Measurements from ENCODE around the gene AGAP1. TPM values are rescaled to one million over a fixed set of nuclear protein-coding genes. Genes with fewer than 3 reads are reported as not detected.

Gene AGAP1
- total RNA-seq, 6 experiments from 2014 or later: 8.1 to 11.2 (median 9.8) TPM

- intact Hi-C loops (cut with DNase I): no loop called here
- DNase-seq: no peak
These were observed 184.1 kb downstream of the AGAP1 start for GRCh38 chr2:235677937-235678336.

GRCh38 chr2:235678712-235679111, 184.9 kb downstream of the AGAP1 start:
- TF ChIP-seq POLR2A (IDR thresholded peaks at IDR 0.05) (no peak), CTCF (IDR thresholded peaks at IDR 0.05) (no peak)
- intact Hi-C loops (cut with DNase I): no loop called here
- H3K27me3 ChIP-seq: no peaks in the 10 kb centered on the region
- no peak overlapping the region for H3K27ac ChIP-seq
- peaks cover 0 to 6% (median 0%) of the 10 kb centered on the region in 4 donors for H3K4me1 ChIP-seq
- H3K9me3 ChIP-seq: no peaks in the 10 kb centered on the region
- no peak for DNase-seq
- no peak overlapping the region for H3K4me3 ChIP-seq
- 91% methylated on average over 7 of the region's 10 CpGs for WGBS (ENCODE audit: insufficient coverage, low coverage, low lambda C conversion rate, missing lambda C conversion rate)
- H3K36me3 ChIP-seq: no peaks in the 10 kb centered on the region
- ATAC-seq: no peak

More at GRCh38 chr2:235677937-235678336, 184.1 kb downstream of the AGAP1 start:
- no peaks in the 10 kb centered on the region for H3K27me3 ChIP-seq
- ATAC-seq: no peak
- no peaks in the 10 kb centered on the region for H3K36me3 ChIP-seq
- H3K4me1 ChIP-seq: peaks cover 0 to 6% (median 0%) of the 10 kb centered on the region in 4 donors
- no peaks in the 10 kb centered on the region for H3K9me3 ChIP-seq
- no peak overlapping the region for H3K27ac ChIP-seq
- TF ChIP-seq POLR2A (IDR thresholded peaks at IDR 0.05): no peak
- WGBS (ENCODE audit: insufficient coverage, low coverage, low lambda C conversion rate, missing lambda C conversion rate): 88% methylated on average over 8 of the region's 11 CpGs
- H3K4me3 ChIP-seq: no peak overlapping the region

- H3K9me3 ChIP-seq: no peaks in the 10 kb centered on the region
- intact Hi-C loops (cut with DNase I): no loop called here
- no peaks in the 10 kb centered on the region for H3K36me3 ChIP-seq
- H3K27me3 ChIP-seq: no peaks in the 10 kb centered on the region
- TF ChIP-seq CTCF (IDR thresholded peaks at IDR 0.05) (no peak), POLR2A (IDR thresholded peaks at IDR 0.05) (no peak)
- H3K4me3 ChIP-seq: no peak overlapping the region
- H3K4me1 ChIP-seq: peaks cover 0 to 6% (median 0%) of the 10 kb centered on the region in 4 donors
- no peak overlapping the region for H3K27ac ChIP-seq
- peak; percentile 86 to 92 (median 88) for ATAC-seq
- no peak for DNase-seq
- 27% methylated on average over 5 of the region's 5 CpGs for WGBS (ENCODE audit: insufficient coverage, low coverage, low lambda C conversion rate, missing lambda C conversion rate)
These were observed 185.6 kb downstream of the AGAP1 start for GRCh38 chr2:235679471-235679870.

- DNase-seq (no peak), ATAC-seq (no peak)
- 81% methylated on average over 6 of the region's 10 CpGs for WGBS (ENCODE audit: insufficient coverage, low coverage, low lambda C conversion rate, missing lambda C conversion rate)
- Histone ChIP-seq H3K9me3 (no peaks in the 10 kb centered on the region), H3K27me3 (no peaks in the 10 kb centered on the region), H3K4me1 (no peaks in the 10 kb centered on the region), H3K27ac (no peak overlapping the region), H3K4me3 (no peak overlapping the region), H3K36me3 (no peaks in the 10 kb centered on the region)
- TF ChIP-seq CTCF (IDR thresholded peaks at IDR 0.05): no peak
- TF ChIP-seq POLR2A (IDR thresholded peaks at IDR 0.05): no peak
- intact Hi-C loops (cut with DNase I): no loop called here
These were observed 191.3 kb downstream of the AGAP1 start for GRCh38 chr2:235685024-235685721.

GRCh38 chr2:235688511-235689426, 194.9 kb downstream of the AGAP1 start:
- no peak for ATAC-seq
- WGBS (ENCODE audit: insufficient coverage, low coverage, low lambda C conversion rate, missing lambda C conversion rate): 88% methylated on average over 7 of the region's 26 CpGs
- no peaks in the 10 kb centered on the region for H3K4me1 ChIP-seq
- no peaks in the 10 kb centered on the region for H3K9me3 ChIP-seq
- no peak overlapping the region for H3K4me3 ChIP-seq
- no peak overlapping the region for H3K27ac ChIP-seq
- intact Hi-C loops (cut with DNase I): no loop called here
- DNase-seq: no peak
- no peaks in the 10 kb centered on the region for H3K36me3 ChIP-seq
- no peaks in the 10 kb centered on the region for H3K27me3 ChIP-seq
- TF ChIP-seq POLR2A (IDR thresholded peaks at IDR 0.05): no peak
- TF ChIP-seq CTCF (IDR thresholded peaks at IDR 0.05): no peak

Measured in right lobe of liver (tissue), 6 donors.